Endothelial cell of umbilical vein (primary cell): ENCODE measurements around the gene CLP1.

Source experiments
- EZH2 ChIP-seq: IDR thresholded peaks from 2 replicates; pipeline ENCODE4 v1.6.1; 2012; ENCODE audit warnings: borderline replicate concordance, low read depth, mild to moderate bottlenecking, moderate library complexity, low read length, inconsistent platforms; ENCODE audit not compliant: severe bottlenecking
- POLR2A ChIP-seq: IDR thresholded peaks from 2 replicates; pipeline ENCODE4 v1.6.1; 2012; ENCODE audit warnings: low read depth, mild to moderate bottlenecking, control low read depth, low read length
- POLR2AphosphoS5 ChIP-seq: IDR thresholded peaks from 2 replicates; pipeline ENCODE4 v1.6.1; 2012; ENCODE audit warnings: low read depth, mild to moderate bottlenecking, control low read depth, low read length, moderate library complexity; ENCODE audit not compliant: insufficient read depth
- TF ChIP-seq, protein P1 (sequence below), 2 donors: IDR thresholded peaks; 1 replicate in 1 of 2; 2 replicates in 1 of 2; pipeline ENCODE4 v1.5.1; 2011; ENCODE audit warnings: low read length in 2 of 2, mild to moderate bottlenecking in 2 of 2, moderate library complexity in 2 of 2, control low read depth in 1 of 2, inconsistent platforms in 1 of 2, low read depth in 1 of 2; ENCODE audit not compliant: insufficient read depth in 1 of 2; ENCODE audit errors: extremely low read depth in 1 of 2
- TF ChIP-seq, protein P2 (sequence below): IDR thresholded peaks from 2 replicates; pipeline ENCODE4 v1.6.1; 2011; ENCODE audit not compliant: insufficient read depth, insufficient read length

DNA sequence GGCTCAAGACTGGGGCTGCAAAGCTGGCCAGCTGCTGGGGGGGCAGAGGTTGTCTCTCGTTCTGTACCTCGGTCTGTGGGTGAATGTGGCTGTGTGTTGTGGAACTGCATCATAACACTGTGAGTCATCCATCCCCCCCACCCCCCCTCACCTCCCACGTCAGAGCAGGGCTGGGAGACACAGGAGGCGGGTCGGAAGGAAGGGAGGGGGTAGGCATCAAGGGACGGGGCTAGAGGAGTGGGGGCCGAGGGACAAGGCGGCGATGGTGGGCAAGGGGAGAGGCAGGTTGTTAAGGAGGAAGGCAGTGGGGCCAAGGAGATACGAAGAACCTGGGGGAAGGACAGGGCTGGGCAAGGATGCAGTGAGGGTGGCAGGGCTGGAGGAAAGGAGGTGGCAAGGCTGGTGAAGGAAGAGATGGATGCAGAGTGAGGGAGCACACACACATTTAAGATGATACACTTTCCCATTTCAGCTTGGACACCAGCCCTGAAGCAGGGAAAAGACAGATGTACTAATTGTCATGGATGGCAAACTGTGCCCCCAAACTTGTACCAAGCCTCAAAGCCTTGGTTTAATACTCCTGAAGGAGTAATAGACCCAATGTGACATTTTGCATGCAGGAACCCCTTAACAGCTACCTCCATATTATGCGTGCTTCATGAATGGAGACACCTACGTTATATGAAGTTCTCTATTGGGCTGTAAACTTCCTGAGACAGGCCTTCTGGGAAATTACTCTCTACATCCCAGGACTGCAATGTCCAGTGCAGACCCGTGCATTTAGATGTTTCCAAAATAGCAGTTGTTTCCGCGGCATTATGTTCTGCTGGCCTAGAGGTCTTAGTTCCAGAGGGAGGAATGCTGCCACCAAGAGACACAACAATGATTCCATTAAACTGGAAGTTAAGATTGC, 7.5 kb upstream of the CLP1 start, which contains the start of gene YPEL4:
- TF ChIP-seq, protein P1, sequence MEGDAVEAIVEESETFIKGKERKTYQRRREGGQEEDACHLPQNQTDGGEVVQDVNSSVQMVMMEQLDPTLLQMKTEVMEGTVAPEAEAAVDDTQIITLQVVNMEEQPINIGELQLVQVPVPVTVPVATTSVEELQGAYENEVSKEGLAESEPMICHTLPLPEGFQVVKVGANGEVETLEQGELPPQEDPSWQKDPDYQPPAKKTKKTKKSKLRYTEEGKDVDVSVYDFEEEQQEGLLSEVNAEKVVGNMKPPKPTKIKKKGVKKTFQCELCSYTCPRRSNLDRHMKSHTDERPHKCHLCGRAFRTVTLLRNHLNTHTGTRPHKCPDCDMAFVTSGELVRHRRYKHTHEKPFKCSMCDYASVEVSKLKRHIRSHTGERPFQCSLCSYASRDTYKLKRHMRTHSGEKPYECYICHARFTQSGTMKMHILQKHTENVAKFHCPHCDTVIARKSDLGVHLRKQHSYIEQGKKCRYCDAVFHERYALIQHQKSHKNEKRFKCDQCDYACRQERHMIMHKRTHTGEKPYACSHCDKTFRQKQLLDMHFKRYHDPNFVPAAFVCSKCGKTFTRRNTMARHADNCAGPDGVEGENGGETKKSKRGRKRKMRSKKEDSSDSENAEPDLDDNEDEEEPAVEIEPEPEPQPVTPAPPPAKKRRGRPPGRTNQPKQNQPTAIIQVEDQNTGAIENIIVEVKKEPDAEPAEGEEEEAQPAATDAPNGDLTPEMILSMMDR (IDR thresholded peaks at IDR 0.05; ENCODE audit: extremely low read depth in 1 of 2, insufficient read depth in 1 of 2, low read depth in 1 of 2, low read length in 2 of 2) = no peak
- TF ChIP-seq, protein P2, sequence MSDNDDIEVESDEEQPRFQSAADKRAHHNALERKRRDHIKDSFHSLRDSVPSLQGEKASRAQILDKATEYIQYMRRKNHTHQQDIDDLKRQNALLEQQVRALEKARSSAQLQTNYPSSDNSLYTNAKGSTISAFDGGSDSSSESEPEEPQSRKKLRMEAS = no peak
- TF ChIP-seq POLR2A = peak; percentile 30
- no peak for TF ChIP-seq EZH2
- TF ChIP-seq POLR2AphosphoS5 = no peak
